SK-N-SH (cell line): ENCODE results near the gene ZNF445. TPM values are rescaled to one million over a fixed set of nuclear protein-coding genes. Genes with fewer than 3 reads are reported as not detected.
"Not testable (repeated sequence)": the region's sequence is repeated elsewhere in the genome, so short reads cannot be mapped to it uniquely, and the experiment has no call there.

ENCODE experiments used
- CTCF ChIA-PET: fragments of 300-600, 350-600 bp; formaldehyde crosslinking; extraction: SDS; loops from one replicate; lab custom pipeline; 2021; lab: Yijun Ruan, JAX
- POLR2A ChIA-PET: fragments of 350-600 bp; sonication (Branson Sonifier 250); formaldehyde crosslinking; extraction: SDS; loops from one replicate; lab custom pipeline; 2020; ENCODE audit warnings: antibody characterized with exemption, inconsistent platforms; lab: Yijun Ruan, JAX
- DNase-seq: peaks from one replicate; pipeline ENCODE4 v3.0.0; 2012
- H2AFZ ChIP-seq: fragments of 200-600 bp; sonication (generic); 2 replicates; pipeline ENCODE4 v1.8.1; 2016; ENCODE audit warnings: antibody characterized with exemption, mild to moderate bottlenecking, low read depth
- H3F3A ChIP-seq: fragments of 200-600 bp; sonication (generic); replicated peaks from 2 replicates; pipeline ENCODE3; 2016; ENCODE audit warnings: antibody characterized with exemption, mild to moderate bottlenecking; ENCODE audit not compliant: insufficient read depth
- H3K27ac ChIP-seq, 2 experiments: fragments of 200-500 bp in 1 of 2; fragments of 200-600 bp in 1 of 2; sonication (Bioruptor generic) in 1 of 2; sonication (generic), shearing (Covaris generic) in 1 of 2; 2 replicates each; pipeline versions ENCODE4 v1.5.1 to v1.6.1; 2014 to 2016; ENCODE audit warnings: low read depth in 2 of 2, inconsistent platforms in 1 of 2, low read length in 1 of 2, mild to moderate bottlenecking in 1 of 2, mixed read lengths in 1 of 2
- H3K27me3 ChIP-seq: fragments of 200-600 bp; sonication (generic), shearing (Covaris generic); 2 replicates; pipeline ENCODE4 v1.6.1; 2016; ENCODE audit warnings: mixed run types; ENCODE audit not compliant: insufficient read depth
- H3K36me3 ChIP-seq, 2 experiments: fragments of 200-500 bp in 1 of 2; fragments of 200-600 bp in 1 of 2; sonication (Bioruptor generic) in 1 of 2; sonication (generic) in 1 of 2; replicated peaks in 1 of 2; 2 replicates each; pipeline versions ENCODE3 to v1.5.1; 2014 to 2016; ENCODE audit warnings: low read length in 1 of 2, mild to moderate bottlenecking in 1 of 2; ENCODE audit not compliant: insufficient read depth in 2 of 2, control insufficient read depth in 1 of 2
- H3K4me1 ChIP-seq, 2 experiments: fragments of 200-500 bp in 1 of 2; fragments of 200-600 bp in 1 of 2; sonication (Bioruptor generic) in 1 of 2; sonication (generic), shearing (Covaris generic) in 1 of 2; 2 replicates each; pipeline versions ENCODE4 v1.5.1 to v1.6.1; 2014 to 2016; ENCODE audit warnings: low read depth in 1 of 2, low read length in 1 of 2, mixed run types in 1 of 2; ENCODE audit not compliant: insufficient read depth in 2 of 2, control insufficient read depth in 1 of 2
- H3K4me2 ChIP-seq: fragments of 200-600 bp; sonication (generic), shearing (Covaris generic); 2 replicates; pipeline ENCODE4 v1.6.1; 2017; ENCODE audit warnings: mixed run types
- H3K4me3 ChIP-seq, 2 experiments: fragments of 200-500 bp in 1 of 2; fragments of 200-600 bp in 1 of 2; sonication (Bioruptor generic) in 1 of 2; sonication (generic), shearing (Covaris generic) in 1 of 2; 2 replicates each; pipeline versions ENCODE4 v1.5.1 to v1.8.1; 2014 to 2016; ENCODE audit warnings: low read depth in 2 of 2, inconsistent platforms in 1 of 2, low read length in 1 of 2, mild to moderate bottlenecking in 1 of 2, mixed read lengths in 1 of 2, moderate library complexity in 1 of 2
- H3K79me2 ChIP-seq: fragments of 200-600 bp; sonication (generic); 2 replicates; pipeline ENCODE4 v1.8.1; 2017; ENCODE audit warnings: mild to moderate bottlenecking; ENCODE audit not compliant: insufficient read depth
- H3K9ac ChIP-seq: fragments of 200-600 bp; sonication (generic); 2 replicates; pipeline ENCODE4 v1.6.1; 2017; ENCODE audit warnings: mixed run types
- H3K9me2 ChIP-seq: fragments of 200-600 bp; sonication (generic); 2 replicates; pipeline ENCODE4 v1.6.1; 2017; ENCODE audit warnings: mixed run types
- H3K9me3 ChIP-seq: fragments of 200-600 bp; sonication (generic); 2 replicates; pipeline ENCODE4 v1.6.1; 2017; ENCODE audit warnings: mixed run types, mild to moderate bottlenecking, moderate library complexity
- H4K20me1 ChIP-seq: fragments of 200-600 bp; sonication (generic); 2 replicates; pipeline ENCODE4 v1.6.1; 2017; ENCODE audit warnings: mild to moderate bottlenecking, mixed run types; ENCODE audit not compliant: insufficient read depth
- EP300 ChIP-seq, 2 experiments: IDR thresholded peaks; 2 replicates each; pipeline versions ENCODE4 v1.4.0 to v1.6.1; 2012; ENCODE audit warnings: borderline replicate concordance in 1 of 2, low read depth in 1 of 2, low read length in 1 of 2
- EZH2phosphoT487 ChIP-seq: fragments of 200-600 bp; sonication (generic); IDR thresholded peaks from 2 replicates; pipeline ENCODE4 v1.6.1; 2017; ENCODE audit warnings: low read depth, mixed run types, mild to moderate bottlenecking, antibody characterized with exemption, moderate library complexity, borderline replicate concordance
- FOSL2 ChIP-seq: IDR thresholded peaks from 2 replicates; pipeline ENCODE4 v1.4.0; 2012; ENCODE audit warnings: low read depth, mild to moderate bottlenecking, moderate library complexity, borderline replicate concordance
- FOXJ3 ChIP-seq: sonication (generic); formaldehyde crosslinking; IDR thresholded peaks from 2 replicates; pipeline ENCODE4 v1.5.1; 2020; ENCODE audit warnings: mild to moderate bottlenecking, missing genetic modification reagents
- GATA2 ChIP-seq: sonication (generic); formaldehyde crosslinking; IDR thresholded peaks from 2 replicates; pipeline ENCODE4 v1.5.0; 2020; ENCODE audit warnings: mild to moderate bottlenecking, missing genetic modification reagents
- IRF3 ChIP-seq: fragments of 150-350 bp; IDR thresholded peaks from 2 replicates; pipeline ENCODE4 v1.6.1; 2016; ENCODE audit warnings: mild to moderate bottlenecking, low read depth, low read length
- JUND ChIP-seq: IDR thresholded peaks from 2 replicates; pipeline ENCODE4 v1.4.0; 2012
- MAX ChIP-seq: IDR thresholded peaks from 2 replicates; pipeline ENCODE4 v1.4.0; 2012; ENCODE audit warnings: low read depth
- NFIC ChIP-seq: IDR thresholded peaks from 2 replicates; pipeline ENCODE4 v1.4.0; 2012; ENCODE audit warnings: borderline replicate concordance
- NRF1 ChIP-seq: IDR thresholded peaks from 2 replicates; pipeline ENCODE4 v1.6.1; 2012; ENCODE audit warnings: low read depth, mild to moderate bottlenecking, low read length
- RAD21 ChIP-seq: IDR thresholded peaks from 2 replicates; pipeline ENCODE4 v1.6.1; 2012; ENCODE audit warnings: mild to moderate bottlenecking, low read length
- REST ChIP-seq: IDR thresholded peaks from 2 replicates; pipeline ENCODE4 v1.6.1; 2012; ENCODE audit warnings: mild to moderate bottlenecking, low read depth, low read length, moderate library complexity
- RXRA ChIP-seq: IDR thresholded peaks from 2 replicates; pipeline ENCODE4 v1.4.0; 2012; ENCODE audit warnings: low read depth, mild to moderate bottlenecking, borderline replicate concordance
- SMC3 ChIP-seq: IDR thresholded peaks from 2 replicates; pipeline ENCODE4 v1.6.1; 2012; ENCODE audit warnings: low read depth, low read length, improper control_type of control experiment
- TEAD4 ChIP-seq: IDR thresholded peaks from 2 replicates; pipeline ENCODE4 v1.4.0; 2012; ENCODE audit warnings: mild to moderate bottlenecking, borderline replicate concordance; ENCODE audit not compliant: insufficient read depth
- USF1 ChIP-seq: IDR thresholded peaks from 2 replicates; pipeline ENCODE4 v1.4.0; 2012; ENCODE audit warnings: low read depth, borderline replicate concordance
- YY1 ChIP-seq: IDR thresholded peaks from 2 replicates; pipeline ENCODE4 v1.4.0; 2012; ENCODE audit warnings: low read depth, mild to moderate bottlenecking
- WGBS: methylation state at CpG from one replicate; pipeline ENCODE4 v1.1.6; 2017; ENCODE audit warnings: low lambda C conversion rate; 5-methylcytosine and 5-hydroxymethylcytosine counted together
- polyA plus RNA-seq, 3 experiments: library from polyadenylated mRNA; depleted of rRNA; stranded (reverse); fragments of >200 nt; gene quantifications; 2 replicates each; pipeline ENCODE4 v1.2.3, GENCODE V29; 2012

Gene ZNF445
- polyA plus RNA-seq, 1 of the 3 experiments (the other 2 are of a cell fraction) = 2.2 TPM

- TF ChIP-seq TEAD4 = no peak
- no peak for TF ChIP-seq NFIC
- TF ChIP-seq MAX = no peak
- no peak for TF ChIP-seq GATA2
- TF ChIP-seq RAD21 = no peak
- no peak for TF ChIP-seq EZH2phosphoT487
Measured at GRCh38 chr3:44501971-44502370, 24.5 kb upstream of the ZNF445 start (continued).

GRCh38 chr3:44499899-44500168 is 22.4 kb upstream of the ZNF445 start:
- H3F3A ChIP-seq, H3K4me1 ChIP-seq, H3K27ac ChIP-seq, DNase-seq, H3K4me2 ChIP-seq, H3K9me2 ChIP-seq, H4K20me1 ChIP-seq, CTCF ChIA-PET, POLR2A ChIA-PET, H3K4me3 ChIP-seq, H3K27me3 ChIP-seq, H2AFZ ChIP-seq, H3K9ac ChIP-seq: not testable (repeated sequence)
- WGBS = 93% methylated on average over 4 of the region's 4 CpGs
- Histone ChIP-seq H3K79me2 (peaks cover 17% of the 10 kb centered on the region), H3K36me3 (peaks cover 20 to 30% of the 10 kb centered on the region in 2 experiments), H3K9me3 (peaks cover 17% of the 10 kb centered on the region)

GRCh38 chr3:44499149-44499898 is 21.9 kb upstream of the ZNF445 start:
- CTCF ChIA-PET = no interaction called here
- peaks cover 18% of the 10 kb centered on the region for H3K9me3 ChIP-seq

More at GRCh38 chr3:44499149-44499898, 21.9 kb upstream of the ZNF445 start:
- Histone ChIP-seq H2AFZ (no peak overlapping the region), H3K36me3 (peaks cover 20 to 30% of the 10 kb centered on the region in 2 experiments), H3K27ac (no peak overlapping the region), H4K20me1 (no peaks in the 10 kb centered on the region), H3K79me2 (peaks cover 13% of the 10 kb centered on the region; the same call in 1 of the 2 replicates), H3K9ac (no peak overlapping the region), H3K4me3 (no peak overlapping the region), H3K4me2 (no peak overlapping the region), H3F3A (no peaks in the 10 kb centered on the region), H3K4me1 (no peaks in the 10 kb centered on the region), H3K27me3 (no peaks in the 10 kb centered on the region), H3K9me2 (no peaks in the 10 kb centered on the region)
- DNase-seq = no peak
- POLR2A ChIA-PET = no interaction called here
- WGBS = 98% methylated on average over 8 of the region's 8 CpGs
- TF ChIP-seq MAX = no peak
- TF ChIP-seq TEAD4 = no peak
- TF ChIP-seq RXRA = no peak
- TF ChIP-seq USF1 = no peak
- TF ChIP-seq JUND = no peak
- TF ChIP-seq FOSL2 = no peak
- TF ChIP-seq GATA2 = no peak
- TF ChIP-seq RAD21 = no peak
- TF ChIP-seq NFIC = no peak
- TF ChIP-seq REST = no peak
- no peak for TF ChIP-seq NRF1
- TF ChIP-seq YY1 = no peak
- TF ChIP-seq SMC3 = no peak
- no peak for TF ChIP-seq EP300 (IDR thresholded peaks at IDR 0.05; ENCODE audit: borderline replicate concordance in 1 of 2, low read depth in 1 of 2, low read length in 1 of 2)
- no peak for TF ChIP-seq FOXJ3
- no peak for TF ChIP-seq IRF3
